Endodermal cell (in vitro differentiated cells): ENCODE data around the gene RCSD1. TPM values are rescaled to one million over a fixed set of nuclear protein-coding genes. Genes with fewer than 3 reads are reported as not detected.

ENCODE experiments used
- DNase-seq: peaks from one replicate; pipeline ENCODE4 v3.0.0-alpha.2; 2017
- H3K27ac ChIP-seq: 2 replicates; pipeline ENCODE4 v1.5.1; 2013; ENCODE audit warnings: mild to moderate bottlenecking, low read depth, low read length, moderate library complexity
- H3K27me3 ChIP-seq: 2 replicates; pipeline ENCODE4 v1.6.1; 2013; ENCODE audit warnings: mild to moderate bottlenecking, low read length, moderate library complexity; ENCODE audit not compliant: insufficient read depth, control insufficient read depth, poor library complexity, severe bottlenecking
- H3K36me3 ChIP-seq: 2 replicates; pipeline ENCODE4 v1.7.0; 2013; ENCODE audit warnings: mild to moderate bottlenecking, low read length, moderate library complexity; ENCODE audit not compliant: control insufficient read depth, insufficient read depth
- H3K4me1 ChIP-seq: one replicate; pipeline ENCODE4 v1.7.0; 2013; ENCODE audit warnings: low read length; ENCODE audit not compliant: control insufficient read depth, insufficient read depth
- H3K4me3 ChIP-seq: 2 replicates; pipeline ENCODE4 v1.5.1; 2013; ENCODE audit warnings: mild to moderate bottlenecking, low read length, moderate library complexity
- H3K9ac ChIP-seq: 2 replicates; pipeline ENCODE4 v1.6.1; 2013; ENCODE audit warnings: mild to moderate bottlenecking, low read length, moderate library complexity; ENCODE audit not compliant: poor library complexity, severe bottlenecking; ENCODE audit errors: extremely low read depth
- H3K9me3 ChIP-seq: 2 replicates; pipeline ENCODE4 v1.6.1; 2013; ENCODE audit warnings: mild to moderate bottlenecking, low read length, moderate library complexity; ENCODE audit not compliant: control insufficient read depth
- H3K27ac Mint-ChIP-seq: 2 replicates; pipeline ENCODE4 v1.8.0; 2020; ENCODE audit warnings: mixed read lengths
- H3K27me3 Mint-ChIP-seq: 2 replicates; pipeline ENCODE4 v1.8.0; 2021; ENCODE audit warnings: mild to moderate bottlenecking, mixed read lengths; ENCODE audit not compliant: insufficient read depth
- H3K36me3 Mint-ChIP-seq: 2 replicates; pipeline ENCODE4 v1.8.0; 2020; ENCODE audit warnings: low read depth, mixed read lengths
- H3K4me1 Mint-ChIP-seq: 2 replicates; pipeline ENCODE4 v1.8.0; 2020; ENCODE audit warnings: mixed read lengths
- H3K4me3 Mint-ChIP-seq: 2 replicates; pipeline ENCODE4 v1.8.0; 2020; ENCODE audit warnings: mild to moderate bottlenecking, moderate library complexity, mixed read lengths
- H3K9me3 Mint-ChIP-seq: 2 replicates; pipeline ENCODE4 v1.8.0; 2020; ENCODE audit warnings: mild to moderate bottlenecking, mixed read lengths
- WGBS, 2 experiments: methylation state at CpG; one replicate each; pipeline versions ENCODE4 v1.1.5 to v1.1.7; 2013; ENCODE audit warnings: missing lambda C conversion rate in 2 of 2, mixed read lengths in 1 of 2; ENCODE audit not compliant: insufficient coverage in 1 of 2, insufficient read length in 1 of 2; 5-methylcytosine and 5-hydroxymethylcytosine counted together
- total RNA-seq, 2 donors: library from RNA; stranded (reverse); fragmentation: NEBNext Ultra II Directional in 1 of 2; extraction: Animal tissue kit (Norgen Biotek cat#: 25700) in 1 of 2; gene quantifications; 2 replicates in 1 of 2; 3 replicates in 1 of 2; pipeline ENCODE4 v1.2.1, GENCODE V29; 2021
- TF ChIP-seq, protein P1 (sequence below): fragments of 200-600 bp; sonication (generic); conservative IDR thresholded peaks from 2 replicates; pipeline ENCODE4 v1.5.0; 2021; ENCODE audit warnings: antibody characterized with exemption, mild to moderate bottlenecking

Gene RCSD1
- total RNA-seq, 2 donors from 2014 or later = 0.11 to 0.29 TPM

DNA sequence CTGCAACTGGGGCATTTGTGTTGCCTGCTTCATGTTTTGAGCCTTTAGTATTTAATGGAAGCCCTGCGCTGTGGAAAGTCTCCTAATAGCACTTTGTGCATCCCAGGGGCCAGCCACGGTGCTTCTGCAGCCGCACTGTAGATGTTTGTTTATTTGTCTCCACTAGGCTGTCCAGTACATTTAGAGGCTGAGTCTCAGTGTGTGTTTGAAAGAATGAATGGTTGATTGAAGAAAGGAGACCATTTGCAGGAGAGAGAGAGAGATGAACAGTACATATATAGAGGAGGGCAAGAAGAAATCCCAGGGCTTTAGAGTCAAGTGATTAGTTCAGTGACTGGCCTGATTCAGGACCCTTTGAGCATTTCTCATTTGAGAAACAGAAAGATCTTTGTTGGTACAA, 125.6 kb downstream of the RCSD1 start:
- no peak overlapping the region for H3K27ac ChIP-seq
- WGBS, 2 experiments = 87 to 96% methylated on average over 3 of the region's 3 CpGs
- H3K9me3 Mint-ChIP-seq = no peaks in the 10 kb centered on the region
- no peak for DNase-seq
- H3K4me1 ChIP-seq = no peaks in the 10 kb centered on the region
- no peaks in the 10 kb centered on the region for H3K27me3 ChIP-seq
- TF ChIP-seq, protein P1, sequence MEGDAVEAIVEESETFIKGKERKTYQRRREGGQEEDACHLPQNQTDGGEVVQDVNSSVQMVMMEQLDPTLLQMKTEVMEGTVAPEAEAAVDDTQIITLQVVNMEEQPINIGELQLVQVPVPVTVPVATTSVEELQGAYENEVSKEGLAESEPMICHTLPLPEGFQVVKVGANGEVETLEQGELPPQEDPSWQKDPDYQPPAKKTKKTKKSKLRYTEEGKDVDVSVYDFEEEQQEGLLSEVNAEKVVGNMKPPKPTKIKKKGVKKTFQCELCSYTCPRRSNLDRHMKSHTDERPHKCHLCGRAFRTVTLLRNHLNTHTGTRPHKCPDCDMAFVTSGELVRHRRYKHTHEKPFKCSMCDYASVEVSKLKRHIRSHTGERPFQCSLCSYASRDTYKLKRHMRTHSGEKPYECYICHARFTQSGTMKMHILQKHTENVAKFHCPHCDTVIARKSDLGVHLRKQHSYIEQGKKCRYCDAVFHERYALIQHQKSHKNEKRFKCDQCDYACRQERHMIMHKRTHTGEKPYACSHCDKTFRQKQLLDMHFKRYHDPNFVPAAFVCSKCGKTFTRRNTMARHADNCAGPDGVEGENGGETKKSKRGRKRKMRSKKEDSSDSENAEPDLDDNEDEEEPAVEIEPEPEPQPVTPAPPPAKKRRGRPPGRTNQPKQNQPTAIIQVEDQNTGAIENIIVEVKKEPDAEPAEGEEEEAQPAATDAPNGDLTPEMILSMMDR = no peak
- peaks cover 40% of the 10 kb centered on the region for H3K4me1 Mint-ChIP-seq
- H3K4me3 ChIP-seq = no peak overlapping the region
- H3K27ac Mint-ChIP-seq = no peak overlapping the region
- no peaks in the 10 kb centered on the region for H3K27me3 Mint-ChIP-seq
- no peak overlapping the region for H3K9ac ChIP-seq
- peaks cover 5% of the 10 kb centered on the region for H3K36me3 Mint-ChIP-seq
- H3K9me3 ChIP-seq = no peaks in the 10 kb centered on the region
- no peaks in the 10 kb centered on the region for H3K36me3 ChIP-seq
- no peak overlapping the region for H3K4me3 Mint-ChIP-seq

Other genes with a start within 250 kb of the RCSD1 start
- gene CD247, start 111.7 kb upstream of the RCSD1 start, total RNA-seq = under 1 TPM; 0.46 to 0.55 TPM
- 10 to 100 TPM; 19.0 to 19.7 TPM for gene CREG1, start 76.5 kb upstream of the RCSD1 start, total RNA-seq
- gene MPZL1, start 91.8 kb downstream of the RCSD1 start, total RNA-seq = 100 to 1,000 TPM; 111 to 114 TPM